GM21737 (cell line): ENCODE results near the gene FUCA2.
"Not testable (repeated sequence)": the region's sequence is repeated elsewhere in the genome, so short reads cannot be mapped to it uniquely, and the experiment has no call there.

Experiments used
- ATAC-seq: cut with Tn5 transposase; IDR thresholded peaks from one replicate; pipeline ENCODE4 v1.9.1; 2021; ENCODE audit warnings: mild to moderate bottlenecking, moderate library complexity; ENCODE audit not compliant: unreplicated experiment

Gene FUCA2

DNA sequence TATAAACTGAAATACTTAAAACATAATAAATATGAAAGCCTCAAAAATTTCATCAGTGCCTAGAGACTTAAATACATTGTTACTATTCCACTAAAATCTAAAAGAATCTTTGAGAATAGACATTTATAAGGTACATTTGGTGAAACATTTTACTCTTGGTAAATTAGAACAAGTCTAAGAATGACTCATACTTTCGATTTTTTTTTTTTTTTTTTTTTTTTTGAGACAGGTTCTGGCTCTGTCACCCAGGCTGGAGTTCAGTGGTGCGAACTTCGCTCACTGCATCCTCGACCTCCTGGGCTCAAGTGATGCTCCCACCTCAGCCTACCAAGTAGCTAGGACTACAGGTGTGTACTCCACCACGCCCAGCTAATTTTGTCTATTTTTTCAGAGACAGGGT, 6.4 kb downstream of the FUCA2 start:
- ATAC-seq = no peak

- no peak for ATAC-seq
Observed at GRCh38 chr6:143504369-143504768, 7.2 kb downstream of the FUCA2 start.

DNA sequence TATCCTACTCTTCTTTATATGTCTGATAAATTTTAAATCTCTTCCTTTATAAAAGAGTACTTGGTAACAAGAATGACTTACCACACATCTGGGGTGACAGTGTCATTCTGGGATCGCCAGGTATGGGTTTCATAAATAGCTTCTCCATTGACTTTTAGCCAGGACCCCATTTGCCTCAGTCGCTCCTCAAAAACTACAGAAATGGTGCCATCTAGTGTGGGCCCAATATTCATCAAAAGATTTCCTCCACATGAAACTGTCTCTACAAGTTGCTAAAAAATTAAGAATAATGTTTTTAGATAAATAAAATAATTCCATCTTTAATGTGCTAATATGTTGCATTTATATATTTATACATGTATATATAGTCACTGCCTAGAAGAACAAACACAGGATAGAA, 9.7 kb downstream of the FUCA2 start:
- ATAC-seq = no peak

DNA sequence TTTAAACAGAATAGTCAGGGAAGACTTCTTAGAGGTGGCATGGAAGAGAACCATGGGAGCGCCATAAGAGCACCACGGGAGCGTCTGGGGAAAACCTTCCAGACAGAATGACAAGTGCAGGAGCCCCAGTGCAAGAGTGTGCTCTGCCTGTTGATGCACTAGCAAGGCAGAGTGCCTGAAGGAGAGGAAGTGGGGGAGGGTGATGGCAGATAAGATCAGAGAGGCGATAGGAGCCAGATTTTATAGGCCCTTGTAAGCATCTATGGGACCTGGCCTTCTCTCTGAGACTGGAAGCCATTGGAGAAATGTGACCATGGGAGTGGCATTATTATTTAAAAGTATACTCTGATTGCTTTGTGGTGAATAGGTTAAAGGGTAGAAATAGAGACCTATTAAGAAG, 13.1 kb downstream of the FUCA2 start:
- no peak for ATAC-seq

GRCh38 chr6:143496974-143497373, 14.5 kb downstream of the FUCA2 start:
- ATAC-seq = no peak

DNA sequence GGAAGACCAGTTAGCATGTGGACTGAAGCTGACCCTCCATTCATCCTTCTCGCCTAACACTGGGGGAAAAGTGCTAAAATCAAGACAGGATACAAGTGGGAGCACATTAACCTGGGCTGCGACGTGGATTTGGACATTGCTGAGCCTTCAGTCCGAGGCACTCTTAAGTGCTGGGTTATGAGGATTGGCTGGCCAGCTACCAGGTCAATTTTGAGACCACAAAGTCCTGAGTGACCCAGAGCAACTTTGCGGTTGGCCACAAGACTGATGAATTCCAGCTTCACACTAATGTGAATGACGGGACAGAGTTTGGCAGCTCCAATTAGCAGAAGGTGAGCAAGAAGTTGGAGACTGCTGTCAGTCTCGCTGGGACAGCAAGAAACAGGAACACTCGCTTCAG, 20.7 kb downstream of the FUCA2 start:
- ATAC-seq = no peak

GRCh38 chr6:143490244-143490643, 21.3 kb downstream of the FUCA2 start:
- no peak for ATAC-seq

- no peak for ATAC-seq
Observed at GRCh38 chr6:143486752-143487151, 24.8 kb downstream of the FUCA2 start.

DNA sequence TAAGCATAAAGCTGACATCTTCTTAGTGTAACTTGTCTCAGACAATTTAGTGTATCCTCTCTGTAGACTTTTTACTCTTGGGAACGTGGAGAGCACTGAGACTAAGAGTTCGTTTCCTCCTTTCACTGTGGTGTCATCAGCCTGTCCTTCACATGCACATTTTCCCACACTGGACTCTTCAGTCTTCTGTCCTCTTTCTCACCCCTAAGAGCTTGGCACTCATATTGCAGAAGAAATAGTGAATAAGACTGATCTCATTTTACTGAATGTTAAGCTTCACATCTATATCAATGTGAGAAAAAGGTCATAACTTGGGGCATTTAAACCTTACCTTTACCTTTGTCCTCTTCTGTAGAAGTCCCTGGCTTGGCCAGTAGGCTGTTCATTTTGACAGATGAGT, 25.6 kb downstream of the FUCA2 start:
- ATAC-seq = no peak

DNA sequence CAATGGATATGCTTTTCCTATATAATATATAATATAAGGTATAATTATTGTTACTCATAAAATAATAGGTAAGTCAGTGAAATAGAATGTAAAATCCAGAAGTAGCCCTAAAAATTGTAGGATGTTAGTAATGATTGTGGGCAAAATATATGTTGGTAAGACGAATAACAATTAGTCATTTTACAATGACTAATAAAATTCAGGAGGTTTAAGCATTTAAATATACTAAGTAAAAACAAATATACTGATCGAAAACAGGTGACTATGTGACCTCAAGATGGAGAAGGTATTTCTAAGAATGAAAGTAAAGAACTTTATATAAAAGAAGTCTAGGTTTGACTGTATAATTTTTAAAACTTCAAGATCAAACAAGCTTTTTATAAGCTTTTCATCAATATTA, 28.9 kb downstream of the FUCA2 start:
- no peak for ATAC-seq

GRCh38 chr6:143478479-143479062, 32.9 kb downstream of the FUCA2 start:
- no peak for ATAC-seq

DNA sequence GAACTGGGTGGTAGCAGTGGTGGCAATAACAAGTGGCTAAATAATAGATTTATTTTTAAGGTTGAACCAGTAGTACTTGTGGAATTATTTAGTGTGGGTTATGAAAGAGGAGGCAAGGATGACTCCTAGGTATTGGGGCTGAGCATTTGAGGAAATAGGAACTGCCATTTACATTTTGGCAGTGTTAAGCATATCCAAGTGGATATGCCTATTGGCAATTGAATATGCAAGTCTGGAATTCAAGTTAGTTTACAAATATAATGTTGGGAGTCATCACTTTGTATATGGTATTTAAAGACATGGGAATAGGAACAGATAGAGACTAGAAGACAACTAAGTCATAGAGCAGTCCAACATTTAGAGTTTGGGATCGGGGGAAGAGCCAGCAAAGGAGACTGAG, 35.0 kb downstream of the FUCA2 start:
- ATAC-seq = no peak

DNA sequence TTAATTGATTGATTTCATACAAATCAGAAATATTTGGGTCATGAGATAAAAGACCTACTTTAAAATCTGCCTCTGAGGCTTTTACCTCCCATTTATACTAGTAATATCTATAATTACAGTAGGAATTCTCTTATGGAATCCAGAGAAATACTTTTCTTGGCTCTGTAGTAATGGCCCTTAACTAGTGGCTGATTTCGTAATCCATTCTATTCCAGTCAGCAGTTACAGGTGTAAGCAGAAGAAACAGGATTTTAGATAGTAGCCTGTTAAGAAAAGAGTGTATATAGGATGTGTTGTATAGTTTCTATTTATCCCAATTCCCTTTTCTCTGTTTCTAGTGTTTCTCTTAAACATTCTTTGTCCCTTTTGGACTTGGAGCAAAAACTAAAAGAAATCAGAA, 39.7 kb downstream of the FUCA2 start:
- ATAC-seq = no peak

GRCh38 chr6:143468823-143469222, 42.7 kb downstream of the FUCA2 start:
- ATAC-seq = not testable (repeated sequence)

- no peak for ATAC-seq
Observed at GRCh38 chr6:143468026-143468425, 43.5 kb downstream of the FUCA2 start.

GRCh38 chr6:143465546-143465945, 46.0 kb downstream of the FUCA2 start:
- ATAC-seq = no peak

- no peak for ATAC-seq
Observed at GRCh38 chr6:143457563-143458359, 53.8 kb downstream of the FUCA2 start.

DNA sequence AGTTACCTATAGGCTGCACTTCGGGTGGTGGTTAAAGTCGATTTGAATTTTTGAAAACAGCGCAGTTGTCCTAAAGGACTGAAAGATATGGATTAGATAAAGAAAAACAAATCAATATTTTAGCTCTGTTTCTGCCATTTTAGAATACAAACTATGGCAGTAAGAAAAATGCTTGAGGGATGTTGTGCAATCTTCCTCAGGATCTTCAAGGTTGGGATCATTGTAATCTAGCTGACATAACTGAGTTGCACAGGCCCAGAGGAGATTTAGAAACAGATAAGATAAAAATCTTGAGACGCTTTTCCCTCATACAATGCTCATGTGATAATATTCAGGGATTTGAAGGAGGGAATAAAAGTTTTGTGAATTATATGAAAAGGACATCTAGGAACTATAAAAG, 60.0 kb downstream of the FUCA2 start:
- ATAC-seq = no peak

GRCh38 chr6:143450453-143451371, 60.8 kb downstream of the FUCA2 start, which contains the start of the genes ADAT2 and PEX3:
Gene ADAT2, minus strand, starts transcription at chr6:143450695. Its CDS starts 37 bp downstream, at chr6:143450658.
Gene PEX3, plus strand, starts transcription at chr6:143450805. Its CDS starts 238 bp downstream, at chr6:143451043.
- ATAC-seq = peak; percentile 98

DNA sequence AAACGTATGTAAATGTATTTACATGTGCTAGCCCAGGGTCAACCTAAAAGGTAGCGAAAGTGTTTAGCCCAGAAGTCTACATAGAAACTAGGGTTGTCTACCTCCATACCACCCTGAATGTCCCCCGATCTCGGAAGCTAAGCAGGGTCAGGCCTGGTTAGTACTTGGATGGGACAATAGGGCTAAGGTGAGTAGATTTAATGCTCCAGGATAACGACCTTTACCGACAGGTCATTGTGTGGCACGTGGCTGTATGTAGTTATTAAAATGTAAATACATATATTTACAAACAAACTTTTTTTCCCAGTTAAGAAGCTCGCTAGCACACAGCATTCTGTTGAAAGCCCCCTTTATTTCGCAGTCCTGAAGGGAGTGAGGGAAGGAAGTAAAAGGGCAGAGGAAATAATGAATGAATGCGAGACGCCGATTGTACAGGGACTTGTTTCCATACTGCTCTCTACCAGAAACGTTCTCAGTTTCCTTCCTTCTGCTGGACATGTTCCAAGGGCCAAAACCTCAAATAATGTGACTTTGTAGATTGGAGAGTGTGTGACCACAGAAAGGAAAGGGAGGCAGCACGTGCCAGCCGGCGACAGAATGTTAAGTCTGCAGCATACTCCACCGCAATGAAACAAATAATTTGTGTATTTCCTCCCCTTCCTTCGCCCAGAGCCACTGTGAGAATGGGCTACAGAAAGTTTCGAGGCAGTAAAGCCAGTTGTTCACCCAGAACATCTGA, 61.6 kb downstream of the FUCA2 start:
- ATAC-seq = peak; percentile 16
